ENCODE measurements around the gene HES5.

HES5 gene

GRCh38 chr1:2527556-2527860 lies 2.6 kb downstream of the HES5 start:
- no peak overlapping the region for H3K4me3 ChIP-seq (ENCODE audit: control insufficient read depth, low read depth, low read length)
- DNase-seq (ENCODE audit: low read depth): no peak
- TF ChIP-seq, protein P1, sequence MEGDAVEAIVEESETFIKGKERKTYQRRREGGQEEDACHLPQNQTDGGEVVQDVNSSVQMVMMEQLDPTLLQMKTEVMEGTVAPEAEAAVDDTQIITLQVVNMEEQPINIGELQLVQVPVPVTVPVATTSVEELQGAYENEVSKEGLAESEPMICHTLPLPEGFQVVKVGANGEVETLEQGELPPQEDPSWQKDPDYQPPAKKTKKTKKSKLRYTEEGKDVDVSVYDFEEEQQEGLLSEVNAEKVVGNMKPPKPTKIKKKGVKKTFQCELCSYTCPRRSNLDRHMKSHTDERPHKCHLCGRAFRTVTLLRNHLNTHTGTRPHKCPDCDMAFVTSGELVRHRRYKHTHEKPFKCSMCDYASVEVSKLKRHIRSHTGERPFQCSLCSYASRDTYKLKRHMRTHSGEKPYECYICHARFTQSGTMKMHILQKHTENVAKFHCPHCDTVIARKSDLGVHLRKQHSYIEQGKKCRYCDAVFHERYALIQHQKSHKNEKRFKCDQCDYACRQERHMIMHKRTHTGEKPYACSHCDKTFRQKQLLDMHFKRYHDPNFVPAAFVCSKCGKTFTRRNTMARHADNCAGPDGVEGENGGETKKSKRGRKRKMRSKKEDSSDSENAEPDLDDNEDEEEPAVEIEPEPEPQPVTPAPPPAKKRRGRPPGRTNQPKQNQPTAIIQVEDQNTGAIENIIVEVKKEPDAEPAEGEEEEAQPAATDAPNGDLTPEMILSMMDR (conservative IDR thresholded peaks at IDR 0.05; ENCODE audit: control insufficient read depth, insufficient read depth, low read depth, low read length): no peak

GRCh38 chr1:2526824-2527555 lies 3.1 kb downstream of the HES5 start:
- TF ChIP-seq, protein P1 (conservative IDR thresholded peaks at IDR 0.05; ENCODE audit: control insufficient read depth, insufficient read depth, low read depth, low read length): no peak
- H3K4me3 ChIP-seq (ENCODE audit: control insufficient read depth, low read depth, low read length): peak overlapping the region; percentile 52
- DNase-seq (ENCODE audit: low read depth): peak; percentile 68

- peak within 1 kb of the TSS; percentile 82 for H3K4me3 ChIP-seq (ENCODE audit: control insufficient read depth, low read depth, low read length)
- DNase-seq (ENCODE audit: low read depth): peak; percentile 92
- TF ChIP-seq, protein P1 (conservative IDR thresholded peaks at IDR 0.05; ENCODE audit: control insufficient read depth, insufficient read depth, low read depth, low read length): no peak
These were observed 3.9 kb downstream of the HES5 start, which contains the start of gene PANK4 for GRCh38 chr1:2525920-2526823. TSS of gene PANK4 (minus strand) at chr1:2526596. CDS start at chr1:2526587, 9 bp downstream.

DNA sequence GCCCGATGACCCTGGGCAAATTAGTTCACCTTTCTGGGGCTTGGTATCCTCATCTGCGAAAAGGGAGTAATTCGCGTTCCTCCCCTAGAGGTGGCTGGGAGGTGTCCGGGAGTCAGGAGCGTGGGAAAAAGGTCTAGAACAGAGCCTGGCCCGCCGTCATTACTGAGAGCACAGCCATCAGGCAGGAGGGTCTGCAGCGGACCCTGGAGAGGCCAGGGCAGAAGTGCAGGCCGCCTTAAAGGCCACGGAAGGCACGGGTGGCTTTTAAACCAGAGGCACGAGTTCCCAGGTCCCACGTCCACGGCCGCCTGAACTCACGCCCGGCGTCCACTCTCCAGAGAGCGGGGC lies 4.5 kb downstream of the HES5 start:
- DNase-seq (ENCODE audit: low read depth): no peak
- TF ChIP-seq, protein P1 (conservative IDR thresholded peaks at IDR 0.05; ENCODE audit: control insufficient read depth, insufficient read depth, low read depth, low read length): no peak
- peak overlapping the region; percentile 82 for H3K4me3 ChIP-seq (ENCODE audit: control insufficient read depth, low read depth, low read length)

DNA sequence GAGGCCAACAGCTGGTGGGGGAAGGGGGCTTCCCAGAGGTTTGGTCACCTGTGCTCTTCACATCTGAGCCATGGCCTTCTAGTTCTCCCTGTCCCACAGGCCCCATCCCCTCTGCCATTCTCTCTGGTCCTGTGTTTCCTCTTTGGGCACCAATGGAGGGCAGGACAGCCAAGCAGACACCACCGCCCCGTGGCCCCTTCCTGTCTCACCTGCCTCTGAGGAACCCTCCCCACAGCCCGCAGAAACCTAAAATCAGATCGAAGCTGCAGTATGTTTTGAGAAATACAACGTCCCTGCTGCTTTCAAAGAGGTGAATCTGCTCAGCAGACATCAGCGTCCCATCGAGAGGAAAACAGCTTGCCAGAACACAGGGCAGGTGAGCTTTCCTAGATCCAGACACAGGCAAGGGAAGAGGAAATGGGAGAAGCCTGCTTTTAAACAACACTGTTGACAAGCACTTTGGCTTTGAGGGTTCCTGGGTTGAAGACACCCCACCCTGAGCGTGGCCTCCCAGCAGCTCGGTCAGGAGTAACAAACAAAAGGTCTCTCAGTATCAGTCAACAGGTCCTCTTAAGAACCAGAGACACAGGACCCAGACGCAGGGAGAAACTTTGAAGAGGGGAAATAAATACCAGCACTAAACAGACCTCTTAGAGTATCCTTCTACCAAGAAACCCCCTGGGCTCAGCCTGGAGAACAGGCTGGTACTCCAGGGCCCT lies 6.0 kb downstream of the HES5 start:
- TF ChIP-seq, protein P1 (conservative IDR thresholded peaks at IDR 0.05; ENCODE audit: control insufficient read depth, insufficient read depth, low read depth, low read length): no peak
- no peak overlapping the region for H3K4me3 ChIP-seq (ENCODE audit: control insufficient read depth, low read depth, low read length)
- DNase-seq (ENCODE audit: low read depth): no peak

DNA sequence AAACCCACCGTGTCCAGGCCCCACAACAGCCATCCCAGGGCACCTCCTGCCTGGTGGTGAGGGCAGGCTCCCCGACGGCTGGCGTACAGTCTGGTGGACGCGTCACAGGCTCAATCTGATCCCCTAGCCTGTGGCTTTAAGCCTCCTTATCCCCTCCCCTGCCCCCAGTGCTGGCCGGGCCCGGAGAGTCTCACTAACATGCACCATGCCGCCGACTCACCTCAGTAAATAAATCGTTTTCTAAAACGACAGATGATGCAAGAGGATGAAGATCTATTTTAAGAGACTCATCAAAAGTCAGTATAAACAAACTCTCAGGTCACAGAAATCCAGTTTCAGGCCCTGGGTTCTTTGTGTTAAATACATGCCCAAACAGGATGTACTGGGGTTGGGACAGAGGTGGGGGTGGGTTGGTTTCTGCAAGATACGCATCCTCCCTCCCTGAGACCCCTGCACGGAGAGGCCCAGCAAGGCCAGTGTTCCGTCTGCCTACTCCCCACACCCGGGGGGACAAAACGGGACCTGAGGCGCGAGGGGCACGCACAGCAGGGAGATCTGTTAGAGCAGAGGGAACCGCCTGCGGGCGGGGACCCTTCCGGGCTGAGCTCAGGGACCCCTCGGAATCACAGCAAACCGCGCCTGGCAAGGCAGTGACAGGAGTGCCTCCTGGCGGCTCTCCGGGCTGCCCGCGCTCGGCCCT lies 6.7 kb downstream of the HES5 start:
- TF ChIP-seq, protein P1 (conservative IDR thresholded peaks at IDR 0.05; ENCODE audit: control insufficient read depth, insufficient read depth, low read depth, low read length): no peak
- no peak for DNase-seq (ENCODE audit: low read depth)
- no peak overlapping the region for H3K4me3 ChIP-seq (ENCODE audit: control insufficient read depth, low read depth, low read length)

Measured in fibroblast of mammary gland (primary cell).